HepG2 (cell line): ENCODE results near the gene ZBTB1. TPM values are rescaled to one million over a fixed set of nuclear protein-coding genes. Genes with fewer than 3 reads are reported as not detected.

Experiments
- ATAC-seq: fragments of 200-7000 bp; cut with Tn5 transposase; 3 replicates; pipeline ENCODE4 v1.9.1; 2020; ENCODE audit warnings: mild to moderate bottlenecking, moderate library complexity
- BruUV-seq: library from RNA; stranded (reverse); fragments of 400-500 nt; replicated peaks from 2 replicates; lab custom pipeline; 2021; lab: Mats Ljungman, UMichigan
- CTCF ChIA-PET: fragments of 300-600 bp; formaldehyde crosslinking; extraction: SDS; loops from one replicate; lab custom pipeline; 2021; ENCODE audit warnings: low total read pairs, inconsistent platforms, low intra/inter-chr PET ratio; lab: Yijun Ruan, JAX
- POLR2A ChIA-PET: fragments of 350-600 bp; sonication (Branson Sonifier 250); formaldehyde crosslinking; loops from one replicate; lab custom pipeline; 2020; ENCODE audit warnings: antibody characterized with exemption, inconsistent platforms; lab: Yijun Ruan, JAX
- DNase-seq: peaks from one replicate; pipeline ENCODE4 v3.0.0-alpha.2; 2015; ENCODE audit warnings: low spot score
- FAIRE-seq: peaks from 3 replicates; lab custom pipeline; 2011; peaks lifted over from hg19 to GRCh38; lab: Jason Lieb, UNC
- H2AFZ ChIP-seq: one replicate; pipeline ENCODE4 v1.6.1; 2011; ENCODE audit warnings: low read length, inconsistent platforms
- H3K27ac ChIP-seq: fragments of 300-600 bp; 3 replicates; pipeline ENCODE4 v1.8.0; 2011; ENCODE audit warnings: mixed run types, mild to moderate bottlenecking, mixed read lengths, low read length, inconsistent platforms; ENCODE audit not compliant: insufficient read depth; ENCODE audit errors: extremely low read length
- H3K27me3 ChIP-seq, 2 experiments: fragments of 200-600 bp in 1 of 2; 2 replicates in 1 of 2; 3 replicates in 1 of 2; pipeline versions ENCODE4 v1.6.0 to v1.8.0; 2011; ENCODE audit warnings: low read length in 2 of 2, mild to moderate bottlenecking in 2 of 2, moderate library complexity in 2 of 2, inconsistent platforms in 1 of 2; ENCODE audit not compliant: insufficient read depth in 2 of 2, control insufficient read depth in 1 of 2
- H3K36me3 ChIP-seq, 2 experiments: fragments of 200-600 bp in 1 of 2; replicated peaks in 1 of 2; 2 replicates in 1 of 2; 3 replicates in 1 of 2; pipeline versions ENCODE4 v1.5.1 to v1.8.0; 2011; ENCODE audit warnings: low read length in 2 of 2, inconsistent platforms in 1 of 2; ENCODE audit not compliant: insufficient read depth in 2 of 2, control insufficient read depth in 1 of 2
- H3K4me1 ChIP-seq: 2 replicates; pipeline ENCODE4 v1.5.1; 2012; ENCODE audit warnings: low read length, inconsistent platforms; ENCODE audit not compliant: insufficient read depth
- H3K4me2 ChIP-seq: 2 replicates; pipeline ENCODE4 v1.6.0; 2011; ENCODE audit warnings: low read depth, low read length, inconsistent platforms
- H3K4me3 ChIP-seq, 3 experiments: fragments of 200-600 bp in 1 of 3; sonication (generic), shearing (Covaris generic) in 1 of 3; replicated peaks in 1 of 3; 2 replicates each; pipeline ENCODE4 v1.5.1; 2011 to 2016; ENCODE audit warnings: low read length in 3 of 3, inconsistent platforms in 2 of 3, low read depth in 2 of 3, mild to moderate bottlenecking in 2 of 3, control low read depth in 1 of 3, mixed read lengths in 1 of 3; ENCODE audit not compliant: insufficient read depth in 1 of 3
- H3K79me2 ChIP-seq: one replicate; pipeline ENCODE4 v1.6.1; 2011; ENCODE audit warnings: low read length, inconsistent platforms; ENCODE audit not compliant: insufficient read depth
- H3K9ac ChIP-seq: 2 replicates; pipeline ENCODE4 v1.6.0; 2011; ENCODE audit warnings: mild to moderate bottlenecking, low read depth, low read length, inconsistent platforms; ENCODE audit not compliant: insufficient read depth
- H3K9me3 ChIP-seq: 2 replicates; pipeline ENCODE4 v1.5.1; 2012; ENCODE audit warnings: mild to moderate bottlenecking, low read length
- H4K20me1 ChIP-seq: 2 replicates; pipeline ENCODE4 v1.6.0; 2011; ENCODE audit warnings: inconsistent platforms, mild to moderate bottlenecking, low read length, moderate library complexity; ENCODE audit not compliant: insufficient read depth
- AHR ChIP-seq: IDR thresholded peaks from 2 replicates; pipeline ENCODE4 v1.6.1; 2018; ENCODE audit warnings: missing genetic modification reagents, missing compliant biosample characterization
- FOXJ3 ChIP-seq: sonication (generic); formaldehyde crosslinking; IDR thresholded peaks from 2 replicates; pipeline ENCODE4 v1.4.0; 2020; ENCODE audit warnings: missing genetic modification reagents, mild to moderate bottlenecking, borderline replicate concordance
- HNRNPK ChIP-seq: fragments of 200-400 bp; formaldehyde crosslinking; IDR thresholded peaks from 2 replicates; pipeline ENCODE4 v1.6.1; 2018; ENCODE audit warnings: low read length, low read depth, moderate library complexity, mild to moderate bottlenecking; ENCODE audit not compliant: poor library complexity, severe bottlenecking
- NFIC ChIP-seq: IDR thresholded peaks from 2 replicates; pipeline ENCODE4 v1.6.1; 2012; ENCODE audit warnings: mild to moderate bottlenecking, low read length, inconsistent platforms
- PLRG1 ChIP-seq: fragments of 450-650 bp; conservative IDR thresholded peaks from 2 replicates; pipeline ENCODE4 v1.6.1; 2016
- POLR2AphosphoS5 ChIP-seq: IDR thresholded peaks from 2 replicates; pipeline ENCODE4 v1.6.1; 2012; ENCODE audit warnings: low read depth, low read length
- RBM22 ChIP-seq: fragments of 200-400 bp; formaldehyde crosslinking; optimal IDR thresholded peaks from 2 replicates; pipeline ENCODE3; 2017; ENCODE audit warnings: mild to moderate bottlenecking, low read length, moderate library complexity
- SETDB1 ChIP-seq: sonication (generic); formaldehyde crosslinking; IDR thresholded peaks from 2 replicates; pipeline ENCODE4 v1.5.1; 2020; ENCODE audit warnings: missing genetic modification reagents, mild to moderate bottlenecking, borderline replicate concordance
- SP1 ChIP-seq, 2 experiments: fragments of 450-650 bp in 1 of 2; sonication (generic) in 1 of 2; formaldehyde crosslinking in 1 of 2; IDR thresholded peaks; 2 replicates each; pipeline versions ENCODE4 v1.4.0 to v1.6.1; 2016 to 2020; ENCODE audit warnings: missing genetic modification reagents in 1 of 2
- SRSF9 ChIP-seq: fragments of 200-400 bp; formaldehyde crosslinking; IDR thresholded peaks from 2 replicates; pipeline ENCODE4 v1.6.1; 2018; ENCODE audit warnings: borderline replicate concordance, mild to moderate bottlenecking, low read depth, low read length; ENCODE audit not compliant: insufficient read depth, poor library complexity, severe bottlenecking
- ZFAT ChIP-seq: sonication (generic); formaldehyde crosslinking; conservative IDR thresholded peaks from 2 replicates; pipeline ENCODE4 v1.8.1; 2023; ENCODE audit warnings: missing genetic modification reagents, inconsistent platforms
- ZNF484 ChIP-seq: sonication (generic); formaldehyde crosslinking; IDR thresholded peaks from 2 replicates; pipeline ENCODE4 v1.5.1; 2020; ENCODE audit warnings: mild to moderate bottlenecking, low read depth, missing genetic modification reagents, borderline replicate concordance
- ZNF564 ChIP-seq: sonication (generic); formaldehyde crosslinking; IDR thresholded peaks from 2 replicates; pipeline ENCODE4 v1.8.1; 2023; ENCODE audit warnings: mild to moderate bottlenecking, missing genetic modification reagents
- ZNF589 ChIP-seq: sonication (generic); formaldehyde crosslinking; conservative IDR thresholded peaks from 2 replicates; pipeline ENCODE4 v1.8.0; 2022; ENCODE audit warnings: mild to moderate bottlenecking, moderate library complexity, missing genetic modification reagents
- ZNF773 ChIP-seq: sonication (generic); formaldehyde crosslinking; IDR thresholded peaks from 2 replicates; pipeline ENCODE4 v1.4.0; 2020; ENCODE audit warnings: missing genetic modification reagents, borderline replicate concordance
- ZNF879 ChIP-seq: sonication (generic); formaldehyde crosslinking; IDR thresholded peaks from 2 replicates; pipeline ENCODE4 v1.8.1; 2023; ENCODE audit warnings: missing genetic modification reagents
- WGBS: methylation state at CpG from one replicate; pipeline ENCODE4 v1.1.6; 2017; ENCODE audit warnings: low lambda C conversion rate; 5-methylcytosine and 5-hydroxymethylcytosine counted together
- in situ Hi-C: cut with HindIII; loops from 2 replicates; pipeline ENCODE4 v1.10.0; 2017; ENCODE audit warnings: low pct_unique_long_range_greater_than_20kb; ENCODE audit not compliant: extremely low pct_ligation_motif_present
- intact Hi-C: fragments of 100-400 bp; cut with micrococcal nuclease; formaldehyde crosslinking; loops from one replicate; pipeline ENCODE4 v1.10.0; 2022; ENCODE audit not compliant: unreplicated experiment
- polyA plus RNA-seq, 8 experiments: library from polyadenylated mRNA; depleted of rRNA in 3 of 8; stranded (reverse) in 7 of 8; unstranded in 1 of 8; fragments of >200 nt; fragmentation: Illumina TruSeq in 4 of 8; extraction: Trizol in 4 of 8; gene quantifications; 2 replicates each; pipeline versions ENCODE4 v1.2.1 to v1.2.3, GENCODE V29; 2011 to 2016; ENCODE audit warnings: low read depth in 4 of 8, missing spikeins in 1 of 8, mixed read lengths in 1 of 8; ENCODE audit not compliant: insufficient read depth in 1 of 8
- total RNA-seq, 5 experiments: library from RNA; depleted of rRNA; stranded (reverse); fragments of >200 nt; fragmentation: Illumina TruSeq; extraction: Trizol; gene quantifications; 2 replicates each; pipeline ENCODE4 v1.2.3, GENCODE V29; 2016; ENCODE audit warnings: low read depth in 1 of 5
- TF ChIP-seq, protein P1 (sequence below): sonication (generic); formaldehyde crosslinking; IDR thresholded peaks from 2 replicates; pipeline ENCODE4 v1.4.0; 2020; ENCODE audit warnings: mild to moderate bottlenecking, missing genetic modification reagents
- TF ChIP-seq, protein P2 (sequence below): sonication (generic); formaldehyde crosslinking; IDR thresholded peaks from 2 replicates; pipeline ENCODE4 v1.4.0; 2020; ENCODE audit warnings: missing genetic modification reagents
- TF ChIP-seq, protein P3 (sequence below): IDR thresholded peaks from 2 replicates; pipeline ENCODE4 v1.6.1; 2016; ENCODE audit warnings: missing biosample characterization, missing genetic modification reagents, low read depth
- TF ChIP-seq, protein P4 (sequence below): sonication (generic); formaldehyde crosslinking; IDR thresholded peaks from 2 replicates; pipeline ENCODE4 v1.4.0; 2020; ENCODE audit warnings: mild to moderate bottlenecking, missing genetic modification reagents

ZBTB1 gene
- total and polyA plus RNA-seq, 2 of the 13 experiments (the other 11 are each of a cell fraction or from before 2014, with no cell fraction given): 18.8 to 22.6 TPM

DNA sequence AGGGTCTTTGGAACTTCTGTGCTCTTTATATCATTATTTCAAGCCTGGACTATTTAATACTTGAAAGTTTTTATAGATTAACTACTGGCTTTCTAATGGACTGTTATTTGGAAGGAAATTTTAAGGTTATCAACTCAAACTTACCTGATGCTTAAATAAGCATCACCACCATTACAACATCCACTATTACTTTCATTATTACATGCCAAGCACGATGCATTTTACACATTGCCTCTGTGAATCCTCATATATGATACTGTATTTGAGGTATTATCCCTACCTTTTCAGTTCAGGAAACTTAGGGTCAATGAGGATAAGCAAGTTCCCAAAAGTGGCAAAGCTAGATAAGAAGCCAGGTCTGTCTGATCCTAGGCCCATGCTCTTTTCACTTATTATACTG lies 12.4 kb downstream of the ZBTB1 start:
- Histone ChIP-seq H3K4me2 (no peak overlapping the region), H3K4me1 (no peaks in the 10 kb centered on the region), H3K27me3 (no peaks in the 10 kb centered on the region), H3K9ac (no peak overlapping the region), H3K4me3 (no peak overlapping the region), H3K79me2 (peaks cover 57% of the 10 kb centered on the region), H3K9me3 (no peaks in the 10 kb centered on the region), H2AFZ (no peak overlapping the region), H3K27ac (no peak overlapping the region), H4K20me1 (peaks cover 3% of the 10 kb centered on the region; the same call in 1 of the 2 replicates), H3K36me3 (peaks cover 2 to 6% of the 10 kb centered on the region in 2 experiments; a peak in 2 of 5 replicates)
- ChIA-PET POLR2A (no interaction called here), CTCF (no interaction called here)
- no peak for DNase-seq
- in situ Hi-C loops (no loop called here), intact Hi-C loops (no loop called here)
- 97% methylated on average over 1 of the region's 1 CpG for WGBS
- no peak for ATAC-seq
- no TSS peak for BruUV-seq
- no peak for FAIRE-seq
- no peak for TF ChIP-seq NFIC
- no peak for TF ChIP-seq ZNF564 (CRISPR knock-in tag)
- TF ChIP-seq ZNF773: no peak
- no peak for TF ChIP-seq POLR2AphosphoS5
- TF ChIP-seq HNRNPK: no peak
- no peak for TF ChIP-seq SP1 (IDR thresholded peaks at IDR 0.05)
- no peak for TF ChIP-seq SP1 (CRISPR knock-in tag; IDR thresholded peaks at IDR 0.05)
- TF ChIP-seq PLRG1: no peak
- TF ChIP-seq, protein P1, sequence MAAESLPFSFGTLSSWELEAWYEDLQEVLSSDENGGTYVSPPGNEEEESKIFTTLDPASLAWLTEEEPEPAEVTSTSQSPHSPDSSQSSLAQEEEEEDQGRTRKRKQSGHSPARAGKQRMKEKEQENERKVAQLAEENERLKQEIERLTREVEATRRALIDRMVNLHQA: no peak
- TF ChIP-seq ZNF484 (CRISPR knock-in tag): no peak
- TF ChIP-seq ZNF879 (CRISPR knock-in tag): no peak
- TF ChIP-seq, protein P2, sequence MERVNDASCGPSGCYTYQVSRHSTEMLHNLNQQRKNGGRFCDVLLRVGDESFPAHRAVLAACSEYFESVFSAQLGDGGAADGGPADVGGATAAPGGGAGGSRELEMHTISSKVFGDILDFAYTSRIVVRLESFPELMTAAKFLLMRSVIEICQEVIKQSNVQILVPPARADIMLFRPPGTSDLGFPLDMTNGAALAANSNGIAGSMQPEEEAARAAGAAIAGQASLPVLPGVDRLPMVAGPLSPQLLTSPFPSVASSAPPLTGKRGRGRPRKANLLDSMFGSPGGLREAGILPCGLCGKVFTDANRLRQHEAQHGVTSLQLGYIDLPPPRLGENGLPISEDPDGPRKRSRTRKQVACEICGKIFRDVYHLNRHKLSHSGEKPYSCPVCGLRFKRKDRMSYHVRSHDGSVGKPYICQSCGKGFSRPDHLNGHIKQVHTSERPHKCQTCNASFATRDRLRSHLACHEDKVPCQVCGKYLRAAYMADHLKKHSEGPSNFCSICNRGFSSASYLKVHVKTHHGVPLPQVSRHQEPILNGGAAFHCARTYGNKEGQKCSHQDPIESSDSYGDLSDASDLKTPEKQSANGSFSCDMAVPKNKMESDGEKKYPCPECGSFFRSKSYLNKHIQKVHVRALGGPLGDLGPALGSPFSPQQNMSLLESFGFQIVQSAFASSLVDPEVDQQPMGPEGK (CRISPR knock-in tag): no peak
- TF ChIP-seq, protein P3, sequence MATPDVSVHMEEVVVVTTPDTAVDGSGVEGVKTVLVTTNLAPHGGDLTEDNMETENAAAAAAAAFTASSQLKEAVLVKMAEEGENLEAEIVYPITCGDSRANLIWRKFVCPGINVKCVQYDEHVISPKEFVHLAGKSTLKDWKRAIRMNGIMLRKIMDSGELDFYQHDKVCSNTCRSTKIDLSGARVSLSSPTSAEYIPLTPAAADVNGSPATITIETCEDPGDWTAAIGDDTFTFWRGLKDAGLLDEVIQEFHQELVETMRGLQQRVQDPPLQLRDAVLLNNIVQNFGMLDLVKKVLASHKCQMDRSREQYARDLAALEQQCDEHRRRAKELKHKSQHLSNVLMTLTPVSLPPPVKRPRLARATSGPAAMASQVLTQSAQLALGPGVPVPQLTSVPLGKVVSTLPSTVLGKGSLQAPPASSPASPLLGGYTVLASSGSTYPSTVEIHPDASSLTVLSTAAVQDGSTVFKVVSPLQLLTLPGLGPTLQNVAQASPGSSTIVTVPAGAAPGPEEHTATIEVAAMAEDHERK (CRISPR knock-in tag): no peak
- no peak for TF ChIP-seq SRSF9
- no peak for TF ChIP-seq ZFAT
- no peak for TF ChIP-seq RBM22
- TF ChIP-seq, protein P4, sequence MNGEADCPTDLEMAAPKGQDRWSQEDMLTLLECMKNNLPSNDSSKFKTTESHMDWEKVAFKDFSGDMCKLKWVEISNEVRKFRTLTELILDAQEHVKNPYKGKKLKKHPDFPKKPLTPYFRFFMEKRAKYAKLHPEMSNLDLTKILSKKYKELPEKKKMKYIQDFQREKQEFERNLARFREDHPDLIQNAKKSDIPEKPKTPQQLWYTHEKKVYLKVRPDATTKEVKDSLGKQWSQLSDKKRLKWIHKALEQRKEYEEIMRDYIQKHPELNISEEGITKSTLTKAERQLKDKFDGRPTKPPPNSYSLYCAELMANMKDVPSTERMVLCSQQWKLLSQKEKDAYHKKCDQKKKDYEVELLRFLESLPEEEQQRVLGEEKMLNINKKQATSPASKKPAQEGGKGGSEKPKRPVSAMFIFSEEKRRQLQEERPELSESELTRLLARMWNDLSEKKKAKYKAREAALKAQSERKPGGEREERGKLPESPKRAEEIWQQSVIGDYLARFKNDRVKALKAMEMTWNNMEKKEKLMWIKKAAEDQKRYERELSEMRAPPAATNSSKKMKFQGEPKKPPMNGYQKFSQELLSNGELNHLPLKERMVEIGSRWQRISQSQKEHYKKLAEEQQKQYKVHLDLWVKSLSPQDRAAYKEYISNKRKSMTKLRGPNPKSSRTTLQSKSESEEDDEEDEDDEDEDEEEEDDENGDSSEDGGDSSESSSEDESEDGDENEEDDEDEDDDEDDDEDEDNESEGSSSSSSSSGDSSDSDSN (CRISPR knock-in tag): no peak
- no peak for TF ChIP-seq SETDB1 (CRISPR knock-in tag)
- no peak for TF ChIP-seq AHR (CRISPR knock-in tag)
- no peak for TF ChIP-seq ZNF589 (CRISPR knock-in tag)
- no peak for TF ChIP-seq FOXJ3 (CRISPR knock-in tag)
